Bronchial epithelial cell (primary cell): ENCODE results near the gene PPP4C. TPM values are rescaled to one million over a fixed set of nuclear protein-coding genes. Genes with fewer than 3 reads are reported as not detected.
"Not testable (repeated sequence)": the region's sequence is repeated elsewhere in the genome, so short reads cannot be mapped to it uniquely, and the experiment has no call there.

ENCODE experiments used
- DNase-seq: peaks from one replicate; pipeline ENCODE4 v3.0.0-alpha.2; 2010; ENCODE audit warnings: low read depth
- FAIRE-seq: peaks from 2 replicates; lab custom pipeline; 2011; peaks lifted over from hg19 to GRCh38; lab: Jason Lieb, UNC
- H3K27me3 ChIP-seq: 2 replicates; pipeline ENCODE4 v1.5.1; 2011; ENCODE audit warnings: low read length; ENCODE audit not compliant: control insufficient read depth, insufficient read depth
- H3K36me3 ChIP-seq: 2 replicates; pipeline ENCODE4 v1.5.1; 2011; ENCODE audit warnings: low read length; ENCODE audit not compliant: control insufficient read depth, insufficient read depth
- H3K4me3 ChIP-seq: 2 replicates; pipeline ENCODE4 v1.5.1; 2011; ENCODE audit warnings: mild to moderate bottlenecking, low read depth, low read length, control low read depth
- CTCF ChIP-seq: IDR thresholded peaks from 2 replicates; pipeline ENCODE4 v1.5.1; 2011; ENCODE audit warnings: mild to moderate bottlenecking, moderate library complexity, low read length, control low read depth, inconsistent platforms; ENCODE audit not compliant: insufficient read depth, severe bottlenecking
- total RNA-seq: library from RNA; depleted of rRNA; stranded (reverse); fragments of >200 nt; gene quantifications from 2 replicates; pipeline ENCODE4 v1.2.1, GENCODE V29; 2014

PPP4C gene
- total RNA-seq, 1 donor from 2014 or later, result 249 TPM

GRCh38 chr16:30121741-30122571 is 46.2 kb downstream of the PPP4C start:
- H3K36me3 ChIP-seq, result no peaks in the 10 kb centered on the region
- no peak for TF ChIP-seq CTCF
- no peak for FAIRE-seq

DNA sequence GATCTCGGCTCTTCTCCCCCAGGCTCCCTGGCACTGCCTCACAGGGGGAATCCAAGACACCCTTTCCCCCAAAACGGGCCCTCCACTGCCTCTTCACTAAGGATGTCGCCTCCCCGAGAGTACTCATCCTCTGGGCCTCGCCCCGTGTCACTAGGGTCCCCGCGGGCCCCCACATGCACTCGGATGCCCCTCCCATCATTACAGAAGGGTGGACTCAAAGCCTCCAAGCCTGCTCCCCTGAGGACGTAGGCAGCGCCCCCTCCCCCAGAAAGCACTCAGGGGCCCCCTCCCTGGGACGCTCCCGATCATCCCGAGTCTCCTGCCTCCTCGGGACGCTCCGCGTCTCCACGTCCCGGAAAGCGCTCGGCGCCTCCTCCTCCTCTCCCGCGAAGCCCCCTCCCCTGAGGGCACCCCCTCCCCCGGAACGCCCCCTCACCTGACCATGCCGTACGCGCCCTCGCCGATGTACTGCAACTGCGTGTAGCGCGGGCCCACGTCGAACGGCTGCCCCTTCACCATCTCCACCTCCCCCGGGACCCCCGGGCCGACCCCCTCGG is 46.9 kb downstream of the PPP4C start:
- Histone ChIP-seq H3K4me3 (peak overlapping the region; percentile 63), H3K27me3 (no peaks in the 10 kb centered on the region), H3K36me3 (no peaks in the 10 kb centered on the region)
- TF ChIP-seq CTCF, result no peak
- DNase-seq (no peak), FAIRE-seq (no peak)

More at GRCh38 chr16:30121741-30122571, 46.2 kb downstream of the PPP4C start:
- no peaks in the 10 kb centered on the region for H3K27me3 ChIP-seq
- no peak for DNase-seq
- peak overlapping the region; percentile 63 for H3K4me3 ChIP-seq

GRCh38 chr16:30124985-30125379 is 49.2 kb downstream of the PPP4C start:
- FAIRE-seq, result no peak
- no peak for TF ChIP-seq CTCF
- DNase-seq, result no peak
- Histone ChIP-seq H3K27me3 (no peaks in the 10 kb centered on the region), H3K4me3 (no peak overlapping the region), H3K36me3 (no peaks in the 10 kb centered on the region)

GRCh38 chr16:30125690-30126089 is 49.9 kb downstream of the PPP4C start:
- not testable (repeated sequence) for H3K27me3 ChIP-seq, H3K36me3 ChIP-seq, DNase-seq, FAIRE-seq, H3K4me3 ChIP-seq

GRCh38 chr16:30127993-30128392 is 52.2 kb downstream of the PPP4C start:
- no peaks in the 10 kb centered on the region for H3K36me3 ChIP-seq
- no peak for FAIRE-seq
- DNase-seq, result no peak
- no peak overlapping the region for H3K4me3 ChIP-seq
- no peaks in the 10 kb centered on the region for H3K27me3 ChIP-seq
- TF ChIP-seq CTCF, result no peak

DNA sequence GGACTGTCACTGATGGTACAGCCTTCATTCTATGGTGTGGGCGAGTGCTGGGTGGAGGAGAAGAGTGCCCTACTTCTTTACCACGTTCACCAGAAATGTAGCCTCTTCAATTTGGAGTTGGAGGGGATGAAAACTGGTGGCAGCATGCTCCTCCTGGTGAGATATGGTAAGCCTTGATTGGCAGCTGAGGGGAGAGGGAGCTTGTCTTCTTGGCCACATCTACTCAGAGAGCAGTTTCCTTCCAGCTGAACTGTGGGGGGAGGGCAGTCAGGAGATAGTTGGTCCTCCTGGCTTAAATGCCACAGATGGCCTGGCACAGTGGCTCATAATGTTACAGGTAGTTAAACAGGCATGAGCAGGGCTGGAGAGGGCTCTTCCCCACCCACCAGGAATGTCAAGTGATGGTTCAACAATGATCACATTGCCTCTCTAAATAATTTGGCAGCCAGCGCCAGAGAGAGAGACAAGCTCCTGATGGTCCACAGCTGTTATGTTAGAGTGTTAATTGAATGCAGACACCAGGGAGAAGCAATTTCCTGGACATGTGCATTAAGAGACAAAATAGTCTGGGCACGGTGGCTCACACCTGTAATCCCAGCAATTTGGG is 56.2 kb downstream of the PPP4C start:
- FAIRE-seq (no peak), DNase-seq (no peak)
- no peaks in the 10 kb centered on the region for H3K27me3 ChIP-seq
- TF ChIP-seq CTCF, result no peak
- no peak overlapping the region for H3K4me3 ChIP-seq
- no peaks in the 10 kb centered on the region for H3K36me3 ChIP-seq
